IMR-90 (cell line): Measurements from ENCODE around the gene RXFP4. TPM values are rescaled to one million over a fixed set of nuclear protein-coding genes. Genes with fewer than 3 reads are reported as not detected.

ENCODE experiments used
- ATAC-seq: fragments of 200-7000 bp; cut with Tn5 transposase; 2 replicates; pipeline ENCODE4 v1.9.1; 2020; ENCODE audit warnings: low read depth, mild to moderate bottlenecking, moderate library complexity
- BruUV-seq: library from RNA; stranded (reverse); fragments of 400-500 nt; replicated peaks from 2 replicates; lab custom pipeline; 2021; lab: Mats Ljungman, UMichigan
- CTCF ChIA-PET: fragments of 300-600 bp; formaldehyde crosslinking; extraction: SDS; loops from one replicate; lab custom pipeline; 2021; ENCODE audit warnings: antibody characterized with exemption; lab: Yijun Ruan, JAX
- POLR2A ChIA-PET: fragments of 300-600 bp; sonication (Branson Sonifier 250); formaldehyde crosslinking; loops from one replicate; lab custom pipeline; 2022; ENCODE audit warnings: antibody characterized with exemption; ENCODE audit not compliant: unreplicated experiment; lab: Charles Lee
- DNase-seq: peaks from one replicate; pipeline ENCODE4 v3.0.0; 2013
- H2AFZ ChIP-seq: replicated peaks from 2 replicates; pipeline ENCODE3; 2013; ENCODE audit warnings: low read length, mild to moderate bottlenecking; ENCODE audit not compliant: poor library complexity
- H2AK5ac ChIP-seq: 2 replicates; pipeline ENCODE4 v1.6.1; 2013; ENCODE audit warnings: low read depth, low read length, inconsistent platforms
- H2AK9ac ChIP-seq: replicated peaks from 2 replicates; pipeline ENCODE3; 2013; ENCODE audit warnings: mild to moderate bottlenecking, low read depth, low read length, moderate library complexity; ENCODE audit not compliant: poor library complexity
- H2BK120ac ChIP-seq: 2 replicates; pipeline ENCODE4 v1.6.1; 2013; ENCODE audit warnings: low read depth, low read length, inconsistent platforms
- H2BK15ac ChIP-seq: 3 replicates; pipeline ENCODE4 v1.6.1; 2013; ENCODE audit warnings: low read depth, low read length, inconsistent platforms
- H2BK20ac ChIP-seq: 2 replicates; pipeline ENCODE4 v1.6.1; 2013; ENCODE audit warnings: low read depth, mild to moderate bottlenecking, inconsistent platforms, low read length, moderate library complexity
- H2BK5ac ChIP-seq: 2 replicates; pipeline ENCODE4 v1.6.1; 2013; ENCODE audit warnings: mild to moderate bottlenecking, low read depth, low read length, inconsistent platforms; ENCODE audit not compliant: poor library complexity, severe bottlenecking
- H3K14ac ChIP-seq: replicated peaks from 2 replicates; pipeline ENCODE4 v1.6.1; 2013; ENCODE audit warnings: low read depth, low read length, inconsistent platforms
- H3K18ac ChIP-seq: 2 replicates; pipeline ENCODE4 v1.6.1; 2013; ENCODE audit warnings: low read depth, low read length, control low read depth
- H3K23ac ChIP-seq: 2 replicates; pipeline ENCODE4 v1.6.1; 2013; ENCODE audit warnings: low read depth, low read length, inconsistent platforms
- H3K27ac ChIP-seq: 2 replicates; pipeline ENCODE4 v1.5.1; 2013; ENCODE audit warnings: mild to moderate bottlenecking, control low read depth, low read length; ENCODE audit not compliant: insufficient read depth
- H3K27me3 ChIP-seq: 2 replicates; pipeline ENCODE4 v1.6.1; 2013; ENCODE audit warnings: low read length; ENCODE audit not compliant: control insufficient read depth, insufficient read depth
- H3K36me3 ChIP-seq: 2 replicates; pipeline ENCODE4 v1.6.1; 2013; ENCODE audit warnings: low read length, mixed read lengths; ENCODE audit not compliant: control insufficient read depth, insufficient read depth
- H3K4ac ChIP-seq: 2 replicates; pipeline ENCODE4 v1.6.1; 2013; ENCODE audit warnings: low read depth, low read length, inconsistent platforms
- H3K4me1 ChIP-seq: 2 replicates; pipeline ENCODE4 v1.6.1; 2013; ENCODE audit warnings: low read length, mixed read lengths; ENCODE audit not compliant: control insufficient read depth, insufficient read depth
- H3K4me2 ChIP-seq: 2 replicates; pipeline ENCODE4 v1.6.1; 2013; ENCODE audit warnings: low read depth, mild to moderate bottlenecking, control low read depth, low read length, moderate library complexity
- H3K4me3 ChIP-seq: 2 replicates; pipeline ENCODE4 v1.5.1; 2013; ENCODE audit warnings: low read depth, mild to moderate bottlenecking, control low read depth, low read length, moderate library complexity; ENCODE audit not compliant: insufficient read depth
- H3K56ac ChIP-seq: 2 replicates; pipeline ENCODE4 v1.6.1; 2013; ENCODE audit warnings: low read length, inconsistent platforms; ENCODE audit not compliant: insufficient read depth; ENCODE audit errors: extremely low read depth
- H3K79me1 ChIP-seq, 2 experiments: 2 replicates each; pipeline ENCODE4 v1.6.1; 2013; ENCODE audit warnings: low read length in 2 of 2, inconsistent platforms in 1 of 2, low read depth in 1 of 2
- H3K9ac ChIP-seq: 2 replicates; pipeline ENCODE4 v1.6.1; 2013; ENCODE audit warnings: low read depth, low read length, control low read depth
- H3K9me1 ChIP-seq: 2 replicates; pipeline ENCODE4 v1.6.1; 2013; ENCODE audit warnings: low read length, inconsistent platforms; ENCODE audit not compliant: insufficient read depth
- H3K9me3 ChIP-seq: 2 replicates; pipeline ENCODE4 v1.6.1; 2013; ENCODE audit warnings: low read length; ENCODE audit not compliant: control insufficient read depth, insufficient read depth
- H4K20me1 ChIP-seq: 2 replicates; pipeline ENCODE4 v1.6.1; 2013; ENCODE audit warnings: low read length, inconsistent platforms; ENCODE audit not compliant: insufficient read depth
- H4K5ac ChIP-seq: 2 replicates; pipeline ENCODE4 v1.6.1; 2013; ENCODE audit warnings: mild to moderate bottlenecking, low read depth, low read length, control low read depth
- H4K8ac ChIP-seq, 2 experiments: 2 replicates each; pipeline ENCODE4 v1.6.1; 2013; ENCODE audit warnings: low read depth in 2 of 2, low read length in 2 of 2, control low read depth in 1 of 2, inconsistent platforms in 1 of 2
- H4K91ac ChIP-seq: 2 replicates; pipeline ENCODE4 v1.6.1; 2013; ENCODE audit warnings: low read depth, low read length, inconsistent platforms; ENCODE audit not compliant: insufficient read depth
- BHLHE40 ChIP-seq: fragments of 150-350 bp; IDR thresholded peaks from 2 replicates; pipeline ENCODE4 v1.6.1; 2016; ENCODE audit warnings: mild to moderate bottlenecking, low read depth, low read length
- CEBPB ChIP-seq: IDR thresholded peaks from 2 replicates; pipeline ENCODE4 v1.6.1; 2012; ENCODE audit warnings: low read depth, low read length, improper control_type of control experiment
- CHD1 ChIP-seq: IDR thresholded peaks from 2 replicates; pipeline ENCODE4 v1.6.1; 2012; ENCODE audit warnings: low read depth, low read length, improper control_type of control experiment
- FOS ChIP-seq: fragments of 150-350 bp; IDR thresholded peaks from 2 replicates; pipeline ENCODE4 v1.6.1; 2016; ENCODE audit warnings: low read depth, low read length
- MAZ ChIP-seq: IDR thresholded peaks from 2 replicates; pipeline ENCODE4 v1.6.1; 2012; ENCODE audit warnings: low read depth, mild to moderate bottlenecking, low read length, improper control_type of control experiment, moderate library complexity, borderline replicate concordance
- MXI1 ChIP-seq: IDR thresholded peaks from 2 replicates; pipeline ENCODE4 v1.6.1; 2012; ENCODE audit warnings: low read depth, mild to moderate bottlenecking, low read length, moderate library complexity, borderline replicate concordance
- POLR2A ChIP-seq: IDR thresholded peaks from 2 replicates; pipeline ENCODE4 v1.6.1; 2012; ENCODE audit warnings: mild to moderate bottlenecking, low read depth, low read length
- RAD21 ChIP-seq: IDR thresholded peaks from 2 replicates; pipeline ENCODE4 v1.6.1; 2012; ENCODE audit warnings: low read length, improper control_type of control experiment
- RFX5 ChIP-seq: IDR thresholded peaks from 2 replicates; pipeline ENCODE4 v1.8.0; 2012; ENCODE audit warnings: low read depth, mild to moderate bottlenecking, low read length, moderate library complexity
- WGBS, 2 experiments: methylation state at CpG; one replicate each; pipeline versions ENCODE4 v1.1.5 to v1.1.7; 2013; ENCODE audit warnings: missing lambda C conversion rate in 2 of 2; ENCODE audit not compliant: insufficient read length in 1 of 2; ENCODE audit errors: extremely low coverage in 2 of 2; 5-methylcytosine and 5-hydroxymethylcytosine counted together
- dilution Hi-C: fragments of 300-500 bp; cut with HindIII; formaldehyde crosslinking; loops from one replicate; pipeline ENCODE4 v1.14.3; 2018; ENCODE audit warnings: low sequenced_read_pairs; ENCODE audit not compliant: unreplicated experiment
- in situ Hi-C: fragments of 300-500 bp; cut with MboI; formaldehyde crosslinking; loops from 3 replicates; pipeline ENCODE4 v1.14.3; 2019; ENCODE audit warnings: low sequenced_read_pairs, inconsistent platforms, mixed read lengths
- intact Hi-C: fragments of 100-400 bp; cut with micrococcal nuclease; formaldehyde crosslinking; loops from 2 replicates; pipeline ENCODE4 v1.10.0; 2022
- polyA plus RNA-seq, 3 experiments: library from polyadenylated mRNA; depleted of rRNA; stranded (reverse); fragments of >200 nt; gene quantifications; 2 replicates each; pipeline ENCODE4 v1.2.3, GENCODE V29; 2012; ENCODE audit warnings: low replicate concordance in 1 of 3
- total RNA-seq: library from RNA; depleted of rRNA; stranded (reverse); fragments of >200 nt; gene quantifications from 2 replicates; pipeline ENCODE4 v1.2.3, GENCODE V29; 2012
- TF ChIP-seq, protein P1 (sequence below): conservative IDR thresholded peaks from 2 replicates; pipeline ENCODE4 v1.5.1; 2012; ENCODE audit warnings: mild to moderate bottlenecking, low read depth, low read length, improper control_type of control experiment
- TF ChIP-seq, protein P2 (sequence below): fragments of 150-350 bp; IDR thresholded peaks from 2 replicates; pipeline ENCODE4 v1.6.1; 2016; ENCODE audit warnings: low read depth, mild to moderate bottlenecking, low read length, moderate library complexity, borderline replicate concordance

RXFP4 gene
- total and polyA plus RNA-seq, 2 of the 4 experiments (the other 2 are of a cell fraction) = not detected

DNA sequence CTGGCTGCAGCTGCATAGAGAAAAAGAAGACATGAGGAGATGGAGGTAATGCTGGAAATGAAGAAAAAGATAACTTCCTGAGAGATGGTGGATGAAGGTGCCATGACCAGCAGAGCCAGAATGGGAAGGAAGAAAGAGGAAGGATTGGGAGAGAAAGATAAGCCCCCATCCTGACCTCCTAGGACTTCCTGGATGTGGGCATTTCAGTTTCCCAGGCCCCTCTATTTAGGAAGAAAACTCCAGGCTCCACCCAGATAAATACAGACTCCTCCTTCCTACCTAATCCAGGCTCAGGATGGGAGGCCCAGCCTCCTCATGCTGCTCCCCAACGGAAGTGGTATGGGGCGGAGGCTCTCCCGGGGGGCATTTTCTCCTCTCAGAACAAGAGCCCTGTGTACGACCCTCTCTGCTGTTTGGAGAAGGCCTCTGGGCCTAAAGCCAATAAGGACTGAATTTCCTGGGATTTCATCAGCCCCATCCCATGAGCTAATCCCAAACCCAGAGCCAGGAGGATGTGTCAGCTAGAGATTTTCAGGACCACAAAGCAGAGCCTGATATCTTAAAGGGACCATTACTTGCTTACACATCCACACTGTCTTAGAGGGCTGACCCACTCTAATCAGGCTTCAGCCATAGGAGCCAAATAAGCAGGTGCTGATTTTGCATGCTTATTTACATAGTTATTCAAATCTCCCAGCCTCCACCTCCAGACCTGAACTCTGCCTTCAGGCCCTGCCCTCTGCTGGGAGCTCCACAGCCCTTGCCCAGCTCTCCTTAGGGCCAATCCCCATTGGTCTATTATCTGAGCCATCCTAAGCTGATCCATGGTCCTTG, 42.0 kb downstream of the RXFP4 start:
- intact Hi-C loops = no loop called here

More for the DNA sequence above, 42.0 kb downstream of the RXFP4 start:
- Histone ChIP-seq H3K27me3 (no peaks in the 10 kb centered on the region), H3K4me2 (peak overlapping the region; percentile 61), H4K8ac (peak overlapping the region; percentile 76 to 90), H2AK9ac (peak overlapping the region; percentile 79), H3K4me3 (peak overlapping the region; percentile 28), H3K9ac (peak overlapping the region; percentile 77), H3K56ac (peak overlapping the region; percentile 81), H3K4ac (peak overlapping the region; percentile 94), H3K79me1 (peaks cover 10 to 53% of the 10 kb centered on the region in 2 experiments; a peak in 3 of 4 replicates), H2BK120ac (peak overlapping the region; percentile 98), H3K9me1 (peaks cover 26% of the 10 kb centered on the region), H4K5ac (peak overlapping the region; percentile 83), H2BK15ac (peak overlapping the region; percentile 80; the same call in 2 of the 3 replicates), H4K91ac (peak overlapping the region; percentile 94), H2AK5ac (peak overlapping the region; percentile 95), H3K4me1 (peaks cover 41% of the 10 kb centered on the region), H3K23ac (peak overlapping the region; percentile 93), H2BK5ac (peak overlapping the region; percentile 93), H3K27ac (peak overlapping the region; percentile 99), H3K14ac (peak overlapping the region; percentile 91), H2AFZ (peak overlapping the region; percentile 59), H3K9me3 (no peaks in the 10 kb centered on the region), H2BK20ac (peak overlapping the region; percentile 99), H4K20me1 (no peaks in the 10 kb centered on the region; the same call in 1 of the 2 replicates), H3K18ac (peak overlapping the region; percentile 84), H3K36me3 (no peaks in the 10 kb centered on the region)
- dilution Hi-C loops = no loop called here
- peak; percentile 66 for ATAC-seq
- TF ChIP-seq CEBPB (peak; percentile 98), RFX5 (no peak), RAD21 (no peak; the same call in 1 of the 2 replicates), POLR2A (peak; percentile 78), MAZ (peak; percentile 82; the same call in 1 of the 2 replicates), CHD1 (no peak), FOS (0 out of 2 replicates have a peak, but pooled peaks have one; percentile 11), MXI1 (no peak), BHLHE40 (no peak)
- TF ChIP-seq, protein P1, sequence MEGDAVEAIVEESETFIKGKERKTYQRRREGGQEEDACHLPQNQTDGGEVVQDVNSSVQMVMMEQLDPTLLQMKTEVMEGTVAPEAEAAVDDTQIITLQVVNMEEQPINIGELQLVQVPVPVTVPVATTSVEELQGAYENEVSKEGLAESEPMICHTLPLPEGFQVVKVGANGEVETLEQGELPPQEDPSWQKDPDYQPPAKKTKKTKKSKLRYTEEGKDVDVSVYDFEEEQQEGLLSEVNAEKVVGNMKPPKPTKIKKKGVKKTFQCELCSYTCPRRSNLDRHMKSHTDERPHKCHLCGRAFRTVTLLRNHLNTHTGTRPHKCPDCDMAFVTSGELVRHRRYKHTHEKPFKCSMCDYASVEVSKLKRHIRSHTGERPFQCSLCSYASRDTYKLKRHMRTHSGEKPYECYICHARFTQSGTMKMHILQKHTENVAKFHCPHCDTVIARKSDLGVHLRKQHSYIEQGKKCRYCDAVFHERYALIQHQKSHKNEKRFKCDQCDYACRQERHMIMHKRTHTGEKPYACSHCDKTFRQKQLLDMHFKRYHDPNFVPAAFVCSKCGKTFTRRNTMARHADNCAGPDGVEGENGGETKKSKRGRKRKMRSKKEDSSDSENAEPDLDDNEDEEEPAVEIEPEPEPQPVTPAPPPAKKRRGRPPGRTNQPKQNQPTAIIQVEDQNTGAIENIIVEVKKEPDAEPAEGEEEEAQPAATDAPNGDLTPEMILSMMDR = 0 out of 2 replicates have a peak, but pooled peaks have one; percentile 11
- TF ChIP-seq, protein P2, sequence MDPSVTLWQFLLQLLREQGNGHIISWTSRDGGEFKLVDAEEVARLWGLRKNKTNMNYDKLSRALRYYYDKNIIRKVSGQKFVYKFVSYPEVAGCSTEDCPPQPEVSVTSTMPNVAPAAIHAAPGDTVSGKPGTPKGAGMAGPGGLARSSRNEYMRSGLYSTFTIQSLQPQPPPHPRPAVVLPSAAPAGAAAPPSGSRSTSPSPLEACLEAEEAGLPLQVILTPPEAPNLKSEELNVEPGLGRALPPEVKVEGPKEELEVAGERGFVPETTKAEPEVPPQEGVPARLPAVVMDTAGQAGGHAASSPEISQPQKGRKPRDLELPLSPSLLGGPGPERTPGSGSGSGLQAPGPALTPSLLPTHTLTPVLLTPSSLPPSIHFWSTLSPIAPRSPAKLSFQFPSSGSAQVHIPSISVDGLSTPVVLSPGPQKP = no peak
- 8% methylated on average over 4 of the region's 4 CpGs; no CpG with 5 or more reads in 1 of the 2 experiments for WGBS, 2 experiments
- CTCF ChIA-PET = interaction anchor here (0.6 to 1.2 kb wide), 2 partner anchors 40 to 45 kb away, joined by 3 read pairs; no protein-coding TSS in a partner anchor
- no TSS peak for BruUV-seq
- in situ Hi-C loops = no loop called here
- POLR2A ChIA-PET = no interaction called here
- peak; percentile 99 for DNase-seq
